ENCODE measurements around the gene TMEM253.

TMEM253 gene

GRCh38 chr14:21100931-21101330 is at the start of gene TMEM253:
Gene TMEM253, plus strand, starts transcription at chr14:21101066. Its CDS starts 278 bp downstream, at chr14:21101344.
- in situ Hi-C loops (cut with MboI; ENCODE audit: low sequenced_read_pairs), result loop anchor here (5.0 kb wide), 1 partner anchor 34 kb away; no protein-coding TSS in a partner anchor

GRCh38 chr14:21053184-21054122 is 47.4 kb upstream of the TMEM253 start:
- in situ Hi-C loops (cut with MboI; ENCODE audit: low sequenced_read_pairs), result no loop called here

GRCh38 chr14:21054123-21054767 is 46.6 kb upstream of the TMEM253 start:
- in situ Hi-C loops (cut with MboI; ENCODE audit: low sequenced_read_pairs), result no loop called here

- in situ Hi-C loops (cut with MboI; ENCODE audit: low sequenced_read_pairs), result no loop called here
Measured at GRCh38 chr14:21054768-21055145, 46.1 kb upstream of the TMEM253 start.

- in situ Hi-C loops (cut with MboI; ENCODE audit: low sequenced_read_pairs), result no loop called here
Measured at GRCh38 chr14:21055432-21056117, 45.3 kb upstream of the TMEM253 start.

- in situ Hi-C loops (cut with MboI; ENCODE audit: low sequenced_read_pairs), result no loop called here
Measured at GRCh38 chr14:21056520-21057163, 44.2 kb upstream of the TMEM253 start.

GRCh38 chr14:21057803-21058675 is 42.8 kb upstream of the TMEM253 start, which contains the start of gene RNASE8:
Gene RNASE8, plus strand, starts transcription at chr14:21057822. Its CDS starts 71 bp downstream, at chr14:21057893.
- in situ Hi-C loops (cut with MboI; ENCODE audit: low sequenced_read_pairs), result no loop called here

GRCh38 chr14:21058903-21059302 is 42.0 kb upstream of the TMEM253 start:
- in situ Hi-C loops (cut with MboI; ENCODE audit: low sequenced_read_pairs), result no loop called here

- in situ Hi-C loops (cut with MboI; ENCODE audit: low sequenced_read_pairs), result no loop called here
Measured at GRCh38 chr14:21059842-21060613, 40.8 kb upstream of the TMEM253 start.

GRCh38 chr14:21060614-21061346 is 40.1 kb upstream of the TMEM253 start:
- in situ Hi-C loops (cut with MboI; ENCODE audit: low sequenced_read_pairs), result no loop called here

GRCh38 chr14:21061347-21061668 is 39.6 kb upstream of the TMEM253 start:
- in situ Hi-C loops (cut with MboI; ENCODE audit: low sequenced_read_pairs), result no loop called here

- in situ Hi-C loops (cut with MboI; ENCODE audit: low sequenced_read_pairs), result no loop called here
Measured at GRCh38 chr14:21063479-21063878, 37.4 kb upstream of the TMEM253 start.

- in situ Hi-C loops (cut with MboI; ENCODE audit: low sequenced_read_pairs), result loop anchor here (5.0 kb wide), 1 partner anchor 35 kb away; the partner anchor contains the start of gene TMEM253
Measured at GRCh38 chr14:21066882-21067502, 33.9 kb upstream of the TMEM253 start.

GRCh38 chr14:21068521-21069387 is 32.1 kb upstream of the TMEM253 start:
- in situ Hi-C loops (cut with MboI; ENCODE audit: low sequenced_read_pairs), result loop anchor here (5.0 kb wide), 1 partner anchor 34 kb away; the partner anchor contains the start of gene TMEM253

GRCh38 chr14:21069388-21070082 is 31.3 kb upstream of the TMEM253 start:
- in situ Hi-C loops (cut with MboI; ENCODE audit: low sequenced_read_pairs), result loop anchor here (5.0 kb wide), 1 partner anchor 33 kb away; the partner anchor contains the start of gene TMEM253

- in situ Hi-C loops (cut with MboI; ENCODE audit: low sequenced_read_pairs), result no loop called here
Measured at GRCh38 chr14:21070083-21070609, 30.7 kb upstream of the TMEM253 start, which contains the start of gene ARHGEF40. Gene ARHGEF40, plus strand, starts transcription at chr14:21070304. Its CDS starts 93 bp downstream, at chr14:21070397.

Measured in HL-60/S4 (cell line).